IMR-90 (cell line): ENCODE data around the gene EHBP1. TPM values are rescaled to one million over a fixed set of nuclear protein-coding genes. Genes with fewer than 3 reads are reported as not detected.

Experiments used
- ATAC-seq: fragments of 200-7000 bp; cut with Tn5 transposase; 2 replicates; pipeline ENCODE4 v1.9.1; 2020; ENCODE audit warnings: low read depth, mild to moderate bottlenecking, moderate library complexity
- BruUV-seq: library from RNA; stranded (reverse); fragments of 400-500 nt; replicated peaks from 2 replicates; lab custom pipeline; 2021; lab: Mats Ljungman, UMichigan
- CTCF ChIA-PET: fragments of 300-600 bp; formaldehyde crosslinking; extraction: SDS; loops from one replicate; lab custom pipeline; 2021; ENCODE audit warnings: antibody characterized with exemption; lab: Yijun Ruan, JAX
- POLR2A ChIA-PET: fragments of 300-600 bp; sonication (Branson Sonifier 250); formaldehyde crosslinking; loops from one replicate; lab custom pipeline; 2022; ENCODE audit warnings: antibody characterized with exemption; ENCODE audit not compliant: unreplicated experiment; lab: Charles Lee
- DNase-seq: peaks from one replicate; pipeline ENCODE4 v3.0.0; 2013
- H2AFZ ChIP-seq: replicated peaks from 2 replicates; pipeline ENCODE3; 2013; ENCODE audit warnings: low read length, mild to moderate bottlenecking; ENCODE audit not compliant: poor library complexity
- H2AK5ac ChIP-seq: 2 replicates; pipeline ENCODE4 v1.6.1; 2013; ENCODE audit warnings: low read depth, low read length, inconsistent platforms
- H2AK9ac ChIP-seq: replicated peaks from 2 replicates; pipeline ENCODE3; 2013; ENCODE audit warnings: mild to moderate bottlenecking, low read depth, low read length, moderate library complexity; ENCODE audit not compliant: poor library complexity
- H2BK120ac ChIP-seq: 2 replicates; pipeline ENCODE4 v1.6.1; 2013; ENCODE audit warnings: low read depth, low read length, inconsistent platforms
- H2BK15ac ChIP-seq: 3 replicates; pipeline ENCODE4 v1.6.1; 2013; ENCODE audit warnings: low read depth, low read length, inconsistent platforms
- H2BK20ac ChIP-seq: 2 replicates; pipeline ENCODE4 v1.6.1; 2013; ENCODE audit warnings: low read depth, mild to moderate bottlenecking, inconsistent platforms, low read length, moderate library complexity
- H2BK5ac ChIP-seq: 2 replicates; pipeline ENCODE4 v1.6.1; 2013; ENCODE audit warnings: mild to moderate bottlenecking, low read depth, low read length, inconsistent platforms; ENCODE audit not compliant: poor library complexity, severe bottlenecking
- H3K14ac ChIP-seq: replicated peaks from 2 replicates; pipeline ENCODE4 v1.6.1; 2013; ENCODE audit warnings: low read depth, low read length, inconsistent platforms
- H3K18ac ChIP-seq: 2 replicates; pipeline ENCODE4 v1.6.1; 2013; ENCODE audit warnings: low read depth, low read length, control low read depth
- H3K23ac ChIP-seq: 2 replicates; pipeline ENCODE4 v1.6.1; 2013; ENCODE audit warnings: low read depth, low read length, inconsistent platforms
- H3K27ac ChIP-seq: 2 replicates; pipeline ENCODE4 v1.5.1; 2013; ENCODE audit warnings: mild to moderate bottlenecking, control low read depth, low read length; ENCODE audit not compliant: insufficient read depth
- H3K27me3 ChIP-seq: 2 replicates; pipeline ENCODE4 v1.6.1; 2013; ENCODE audit warnings: low read length; ENCODE audit not compliant: control insufficient read depth, insufficient read depth
- H3K36me3 ChIP-seq: 2 replicates; pipeline ENCODE4 v1.6.1; 2013; ENCODE audit warnings: low read length, mixed read lengths; ENCODE audit not compliant: control insufficient read depth, insufficient read depth
- H3K4ac ChIP-seq: 2 replicates; pipeline ENCODE4 v1.6.1; 2013; ENCODE audit warnings: low read depth, low read length, inconsistent platforms
- H3K4me1 ChIP-seq: 2 replicates; pipeline ENCODE4 v1.6.1; 2013; ENCODE audit warnings: low read length, mixed read lengths; ENCODE audit not compliant: control insufficient read depth, insufficient read depth
- H3K4me2 ChIP-seq: 2 replicates; pipeline ENCODE4 v1.6.1; 2013; ENCODE audit warnings: low read depth, mild to moderate bottlenecking, control low read depth, low read length, moderate library complexity
- H3K4me3 ChIP-seq: 2 replicates; pipeline ENCODE4 v1.5.1; 2013; ENCODE audit warnings: low read depth, mild to moderate bottlenecking, control low read depth, low read length, moderate library complexity; ENCODE audit not compliant: insufficient read depth
- H3K56ac ChIP-seq: 2 replicates; pipeline ENCODE4 v1.6.1; 2013; ENCODE audit warnings: low read length, inconsistent platforms; ENCODE audit not compliant: insufficient read depth; ENCODE audit errors: extremely low read depth
- H3K79me1 ChIP-seq, 2 experiments: 2 replicates each; pipeline ENCODE4 v1.6.1; 2013; ENCODE audit warnings: low read length in 2 of 2, inconsistent platforms in 1 of 2, low read depth in 1 of 2
- H3K9ac ChIP-seq: 2 replicates; pipeline ENCODE4 v1.6.1; 2013; ENCODE audit warnings: low read depth, low read length, control low read depth
- H3K9me1 ChIP-seq: 2 replicates; pipeline ENCODE4 v1.6.1; 2013; ENCODE audit warnings: low read length, inconsistent platforms; ENCODE audit not compliant: insufficient read depth
- H3K9me3 ChIP-seq: 2 replicates; pipeline ENCODE4 v1.6.1; 2013; ENCODE audit warnings: low read length; ENCODE audit not compliant: control insufficient read depth, insufficient read depth
- H4K20me1 ChIP-seq: 2 replicates; pipeline ENCODE4 v1.6.1; 2013; ENCODE audit warnings: low read length, inconsistent platforms; ENCODE audit not compliant: insufficient read depth
- H4K5ac ChIP-seq: 2 replicates; pipeline ENCODE4 v1.6.1; 2013; ENCODE audit warnings: mild to moderate bottlenecking, low read depth, low read length, control low read depth
- H4K8ac ChIP-seq, 2 experiments: 2 replicates each; pipeline ENCODE4 v1.6.1; 2013; ENCODE audit warnings: low read depth in 2 of 2, low read length in 2 of 2, control low read depth in 1 of 2, inconsistent platforms in 1 of 2
- H4K91ac ChIP-seq: 2 replicates; pipeline ENCODE4 v1.6.1; 2013; ENCODE audit warnings: low read depth, low read length, inconsistent platforms; ENCODE audit not compliant: insufficient read depth
- BHLHE40 ChIP-seq: fragments of 150-350 bp; IDR thresholded peaks from 2 replicates; pipeline ENCODE4 v1.6.1; 2016; ENCODE audit warnings: mild to moderate bottlenecking, low read depth, low read length
- CEBPB ChIP-seq: IDR thresholded peaks from 2 replicates; pipeline ENCODE4 v1.6.1; 2012; ENCODE audit warnings: low read depth, low read length, improper control_type of control experiment
- CHD1 ChIP-seq: IDR thresholded peaks from 2 replicates; pipeline ENCODE4 v1.6.1; 2012; ENCODE audit warnings: low read depth, low read length, improper control_type of control experiment
- CTCF ChIP-seq: conservative IDR thresholded peaks from 2 replicates; pipeline ENCODE4 v1.5.1; 2012; ENCODE audit warnings: mild to moderate bottlenecking, low read depth, low read length, improper control_type of control experiment
- ELK1 ChIP-seq: fragments of 150-350 bp; IDR thresholded peaks from 2 replicates; pipeline ENCODE4 v1.6.1; 2016; ENCODE audit warnings: low read depth, mild to moderate bottlenecking, low read length, moderate library complexity, borderline replicate concordance
- FOS ChIP-seq: fragments of 150-350 bp; IDR thresholded peaks from 2 replicates; pipeline ENCODE4 v1.6.1; 2016; ENCODE audit warnings: low read depth, low read length
- MAFK ChIP-seq: IDR thresholded peaks from 2 replicates; pipeline ENCODE4 v1.6.1; 2012; ENCODE audit warnings: low read depth, low read length, improper control_type of control experiment
- MAZ ChIP-seq: IDR thresholded peaks from 2 replicates; pipeline ENCODE4 v1.6.1; 2012; ENCODE audit warnings: low read depth, mild to moderate bottlenecking, low read length, improper control_type of control experiment, moderate library complexity, borderline replicate concordance
- MXI1 ChIP-seq: IDR thresholded peaks from 2 replicates; pipeline ENCODE4 v1.6.1; 2012; ENCODE audit warnings: low read depth, mild to moderate bottlenecking, low read length, moderate library complexity, borderline replicate concordance
- NFE2L2 ChIP-seq: fragments of 150-350 bp; IDR thresholded peaks from 2 replicates; pipeline ENCODE4 v1.6.1; 2016; ENCODE audit warnings: low read depth, mild to moderate bottlenecking, low read length
- POLR2A ChIP-seq: IDR thresholded peaks from 2 replicates; pipeline ENCODE4 v1.6.1; 2012; ENCODE audit warnings: mild to moderate bottlenecking, low read depth, low read length
- RCOR1 ChIP-seq: IDR thresholded peaks from 2 replicates; pipeline ENCODE4 v1.6.1; 2012; ENCODE audit warnings: mild to moderate bottlenecking, low read length, improper control_type of control experiment; ENCODE audit not compliant: insufficient replicate concordance
- RFX5 ChIP-seq: IDR thresholded peaks from 2 replicates; pipeline ENCODE4 v1.8.0; 2012; ENCODE audit warnings: low read depth, mild to moderate bottlenecking, low read length, moderate library complexity
- SMC3 ChIP-seq: fragments of 150-350 bp; IDR thresholded peaks from 2 replicates; pipeline ENCODE4 v1.6.1; 2016; ENCODE audit warnings: low read depth, mild to moderate bottlenecking, antibody characterized with exemption, low read length, moderate library complexity
- USF2 ChIP-seq: fragments of 150-350 bp; IDR thresholded peaks from 2 replicates; pipeline ENCODE4 v1.6.1; 2017; ENCODE audit warnings: mild to moderate bottlenecking, antibody characterized with exemption, low read length, low read depth
- WGBS, 2 experiments: methylation state at CpG; one replicate each; pipeline versions ENCODE4 v1.1.5 to v1.1.7; 2013; ENCODE audit warnings: missing lambda C conversion rate in 2 of 2; ENCODE audit not compliant: insufficient read length in 1 of 2; ENCODE audit errors: extremely low coverage in 2 of 2; 5-methylcytosine and 5-hydroxymethylcytosine counted together
- dilution Hi-C: fragments of 300-500 bp; cut with HindIII; formaldehyde crosslinking; loops from one replicate; pipeline ENCODE4 v1.14.3; 2018; ENCODE audit warnings: low sequenced_read_pairs; ENCODE audit not compliant: unreplicated experiment
- in situ Hi-C: fragments of 300-500 bp; cut with MboI; formaldehyde crosslinking; loops from 3 replicates; pipeline ENCODE4 v1.14.3; 2019; ENCODE audit warnings: low sequenced_read_pairs, inconsistent platforms, mixed read lengths
- intact Hi-C: fragments of 100-400 bp; cut with micrococcal nuclease; formaldehyde crosslinking; loops from 2 replicates; pipeline ENCODE4 v1.10.0; 2022
- polyA plus RNA-seq, 3 experiments: library from polyadenylated mRNA; depleted of rRNA; stranded (reverse); fragments of >200 nt; gene quantifications; 2 replicates each; pipeline ENCODE4 v1.2.3, GENCODE V29; 2012; ENCODE audit warnings: low replicate concordance in 1 of 3
- total RNA-seq: library from RNA; depleted of rRNA; stranded (reverse); fragments of >200 nt; gene quantifications from 2 replicates; pipeline ENCODE4 v1.2.3, GENCODE V29; 2012

Gene EHBP1
- total and polyA plus RNA-seq, 2 of the 4 experiments (the other 2 are of a cell fraction): 28.3 to 44.4 TPM

GRCh38 chr2:62999905-63000304, 294.4 kb downstream of the EHBP1 start:
- H2BK15ac ChIP-seq: no peak overlapping the region
- H3K14ac ChIP-seq: no peak overlapping the region
- H3K27me3 ChIP-seq: no peaks in the 10 kb centered on the region
- no peak overlapping the region for H3K9ac ChIP-seq
- no TSS peak for BruUV-seq
- H4K8ac ChIP-seq: no peak overlapping the region
- no peak overlapping the region for H3K56ac ChIP-seq
- no peak overlapping the region for H3K18ac ChIP-seq
- no peak overlapping the region for H2BK20ac ChIP-seq
- H4K5ac ChIP-seq: no peak overlapping the region
- intact Hi-C loops (no loop called here), dilution Hi-C loops (no loop called here), in situ Hi-C loops (no loop called here)
- TF ChIP-seq CHD1 (no peak), FOS (no peak), ELK1 (no peak), MAZ (no peak), CTCF (no peak), NFE2L2 (no peak), RCOR1 (no peak), POLR2A (no peak), USF2 (no peak), RFX5 (no peak), CEBPB (no peak), SMC3 (no peak), MAFK (no peak), MXI1 (no peak), BHLHE40 (no peak)
- H3K4me1 ChIP-seq: no peaks in the 10 kb centered on the region
- peaks cover 2% of the 10 kb centered on the region for H3K36me3 ChIP-seq
- ChIA-PET CTCF (no interaction called here), POLR2A (no interaction called here)
- H3K4me2 ChIP-seq: no peak overlapping the region
- H3K9me1 ChIP-seq: no peaks in the 10 kb centered on the region
- no peak overlapping the region for H2BK5ac ChIP-seq
- H4K20me1 ChIP-seq: no peaks in the 10 kb centered on the region
- H3K27ac ChIP-seq: no peak overlapping the region
- no peak overlapping the region for H2BK120ac ChIP-seq
- ATAC-seq: no peak; the same call in 1 of the 2 replicates
- H3K4me3 ChIP-seq: no peak overlapping the region
- H2AK9ac ChIP-seq: no peak overlapping the region
- H3K79me1 ChIP-seq: no peaks in the 10 kb centered on the region
- WGBS, 2 experiments: 100% methylated on average over 1 of the region's 1 CpG; no CpG with 5 or more reads in 1 of the 2 experiments
- no peak overlapping the region for H4K91ac ChIP-seq
- H3K9me3 ChIP-seq: no peaks in the 10 kb centered on the region
- no peak for DNase-seq
- no peak overlapping the region for H2AK5ac ChIP-seq
- no peak overlapping the region for H3K23ac ChIP-seq
- H2AFZ ChIP-seq: no peak overlapping the region
- H3K4ac ChIP-seq: no peak overlapping the region
